ENCODE data around the gene DDX23.

DNA sequence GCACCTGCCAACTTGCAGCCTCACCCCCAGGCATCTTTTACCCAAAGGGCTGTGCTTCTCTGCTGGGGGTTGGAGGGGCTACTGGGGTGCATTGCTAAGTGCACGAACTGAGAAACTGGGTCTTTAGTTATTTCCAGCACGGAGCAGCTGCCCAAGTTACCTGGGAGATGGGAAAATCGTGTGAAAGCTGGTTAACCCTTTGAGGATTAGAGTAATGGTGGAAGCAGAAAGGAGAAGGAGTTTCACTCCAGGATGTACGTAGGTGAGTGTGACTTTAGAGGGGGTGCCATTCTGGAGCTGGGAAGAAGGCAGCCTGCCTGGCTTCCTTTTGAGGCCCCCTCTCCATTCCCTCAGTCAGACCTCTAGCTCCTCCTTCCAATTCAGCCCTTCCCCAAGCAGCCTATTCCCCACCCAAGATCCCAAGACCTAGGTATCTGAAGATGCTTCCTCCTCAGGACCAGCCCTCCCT, 62.1 kb downstream of the DDX23 start:
- TF ChIP-seq, protein P1, sequence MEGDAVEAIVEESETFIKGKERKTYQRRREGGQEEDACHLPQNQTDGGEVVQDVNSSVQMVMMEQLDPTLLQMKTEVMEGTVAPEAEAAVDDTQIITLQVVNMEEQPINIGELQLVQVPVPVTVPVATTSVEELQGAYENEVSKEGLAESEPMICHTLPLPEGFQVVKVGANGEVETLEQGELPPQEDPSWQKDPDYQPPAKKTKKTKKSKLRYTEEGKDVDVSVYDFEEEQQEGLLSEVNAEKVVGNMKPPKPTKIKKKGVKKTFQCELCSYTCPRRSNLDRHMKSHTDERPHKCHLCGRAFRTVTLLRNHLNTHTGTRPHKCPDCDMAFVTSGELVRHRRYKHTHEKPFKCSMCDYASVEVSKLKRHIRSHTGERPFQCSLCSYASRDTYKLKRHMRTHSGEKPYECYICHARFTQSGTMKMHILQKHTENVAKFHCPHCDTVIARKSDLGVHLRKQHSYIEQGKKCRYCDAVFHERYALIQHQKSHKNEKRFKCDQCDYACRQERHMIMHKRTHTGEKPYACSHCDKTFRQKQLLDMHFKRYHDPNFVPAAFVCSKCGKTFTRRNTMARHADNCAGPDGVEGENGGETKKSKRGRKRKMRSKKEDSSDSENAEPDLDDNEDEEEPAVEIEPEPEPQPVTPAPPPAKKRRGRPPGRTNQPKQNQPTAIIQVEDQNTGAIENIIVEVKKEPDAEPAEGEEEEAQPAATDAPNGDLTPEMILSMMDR (IDR thresholded peaks at IDR 0.05) = no peak
- no peak for TF ChIP-seq POLR2AphosphoS5 (IDR thresholded peaks at IDR 0.05)
- TF ChIP-seq EP300 (IDR thresholded peaks at IDR 0.05) = no peak
- no peak for TF ChIP-seq POLR2A (IDR thresholded peaks at IDR 0.05)
